Parathyroid adenoma (tissue), 2 donors: ENCODE measurements around the gene TSC22D1.

Experiments
- H2AFZ ChIP-seq: fragments of 300-600 bp; sonication (generic); one replicate; pipeline ENCODE4 v1.7.0; 2017; ENCODE audit warnings: antibody characterized with exemption, mild to moderate bottlenecking
- H3K27ac ChIP-seq: fragments of 300-600 bp; sonication (generic); one replicate; pipeline ENCODE4 v1.7.0; 2017
- H3K27me3 ChIP-seq: fragments of 300-600 bp; sonication (generic); one replicate; pipeline ENCODE4 v1.7.0; 2017; ENCODE audit warnings: low read length; ENCODE audit not compliant: control insufficient read depth, insufficient read depth
- H3K36me3 ChIP-seq: fragments of 300-600 bp; sonication (generic); one replicate; pipeline ENCODE4 v1.7.0; 2017; ENCODE audit warnings: low read length; ENCODE audit not compliant: control insufficient read depth, insufficient read depth
- H3K4me1 ChIP-seq: fragments of 300-600 bp; sonication (generic); one replicate; pipeline ENCODE4 v1.7.0; 2017; ENCODE audit warnings: control low read depth
- H3K4me2 ChIP-seq: fragments of 300-600 bp; sonication (generic); one replicate; pipeline ENCODE4 v1.7.0; 2017; ENCODE audit warnings: low read length
- H3K4me3 ChIP-seq: fragments of 300-600 bp; sonication (generic); one replicate; pipeline ENCODE4 v1.7.0; 2017; ENCODE audit warnings: low read depth, low read length
- H3K79me2 ChIP-seq: fragments of 300-600 bp; sonication (generic); one replicate; pipeline ENCODE4 v1.7.0; 2017; ENCODE audit warnings: control low read depth
- H3K9ac ChIP-seq: fragments of 300-600 bp; sonication (generic); one replicate; pipeline ENCODE4 v1.7.0; 2017; ENCODE audit warnings: mild to moderate bottlenecking
- H3K9me3 ChIP-seq: fragments of 300-600 bp; sonication (generic); one replicate; pipeline ENCODE4 v1.7.0; 2017; ENCODE audit warnings: low read length; ENCODE audit not compliant: control insufficient read depth
- TF ChIP-seq, protein P1 (sequence below): fragments of 300-600 bp; sonication (generic); IDR thresholded peaks from one replicate; pipeline ENCODE4 v1.7.0; 2017; ENCODE audit warnings: antibody characterized with exemption, mild to moderate bottlenecking
- donor health status: primary hyperparathyroidism.

The TSC22D1 gene

DNA sequence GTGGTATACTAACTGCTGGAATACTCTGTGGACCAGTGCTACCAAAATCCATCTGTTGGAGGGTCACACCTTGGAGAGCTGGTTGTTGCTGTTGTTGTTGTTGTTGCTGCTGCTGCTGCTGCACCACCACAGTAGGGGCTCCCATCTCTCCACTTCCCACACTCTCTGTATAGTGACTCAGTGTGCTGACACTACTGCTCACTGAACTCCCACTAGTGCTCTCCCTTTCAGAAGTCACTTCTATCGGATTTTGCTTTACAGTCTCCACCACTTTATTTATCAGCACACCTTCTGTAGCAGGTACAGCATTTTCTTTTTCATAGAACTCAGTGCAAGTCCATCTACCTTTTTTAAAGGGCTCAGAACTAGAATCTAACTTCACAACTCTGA, 1.7 kb downstream of the TSC22D1 start:
- Histone ChIP-seq H3K4me3 (peak overlapping the region; percentile 33), H3K4me2 (peak overlapping the region; percentile 99), H3K27ac (no peak overlapping the region), H2AFZ (no peak overlapping the region), H3K9ac (no peak overlapping the region), H3K9me3 (no peaks in the 10 kb centered on the region), H3K4me1 (peaks cover 5% of the 10 kb centered on the region), H3K27me3 (no peaks in the 10 kb centered on the region), H3K36me3 (no peaks in the 10 kb centered on the region), H3K79me2 (peaks cover 16% of the 10 kb centered on the region)
- TF ChIP-seq, protein P1, sequence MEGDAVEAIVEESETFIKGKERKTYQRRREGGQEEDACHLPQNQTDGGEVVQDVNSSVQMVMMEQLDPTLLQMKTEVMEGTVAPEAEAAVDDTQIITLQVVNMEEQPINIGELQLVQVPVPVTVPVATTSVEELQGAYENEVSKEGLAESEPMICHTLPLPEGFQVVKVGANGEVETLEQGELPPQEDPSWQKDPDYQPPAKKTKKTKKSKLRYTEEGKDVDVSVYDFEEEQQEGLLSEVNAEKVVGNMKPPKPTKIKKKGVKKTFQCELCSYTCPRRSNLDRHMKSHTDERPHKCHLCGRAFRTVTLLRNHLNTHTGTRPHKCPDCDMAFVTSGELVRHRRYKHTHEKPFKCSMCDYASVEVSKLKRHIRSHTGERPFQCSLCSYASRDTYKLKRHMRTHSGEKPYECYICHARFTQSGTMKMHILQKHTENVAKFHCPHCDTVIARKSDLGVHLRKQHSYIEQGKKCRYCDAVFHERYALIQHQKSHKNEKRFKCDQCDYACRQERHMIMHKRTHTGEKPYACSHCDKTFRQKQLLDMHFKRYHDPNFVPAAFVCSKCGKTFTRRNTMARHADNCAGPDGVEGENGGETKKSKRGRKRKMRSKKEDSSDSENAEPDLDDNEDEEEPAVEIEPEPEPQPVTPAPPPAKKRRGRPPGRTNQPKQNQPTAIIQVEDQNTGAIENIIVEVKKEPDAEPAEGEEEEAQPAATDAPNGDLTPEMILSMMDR: no peak

DNA sequence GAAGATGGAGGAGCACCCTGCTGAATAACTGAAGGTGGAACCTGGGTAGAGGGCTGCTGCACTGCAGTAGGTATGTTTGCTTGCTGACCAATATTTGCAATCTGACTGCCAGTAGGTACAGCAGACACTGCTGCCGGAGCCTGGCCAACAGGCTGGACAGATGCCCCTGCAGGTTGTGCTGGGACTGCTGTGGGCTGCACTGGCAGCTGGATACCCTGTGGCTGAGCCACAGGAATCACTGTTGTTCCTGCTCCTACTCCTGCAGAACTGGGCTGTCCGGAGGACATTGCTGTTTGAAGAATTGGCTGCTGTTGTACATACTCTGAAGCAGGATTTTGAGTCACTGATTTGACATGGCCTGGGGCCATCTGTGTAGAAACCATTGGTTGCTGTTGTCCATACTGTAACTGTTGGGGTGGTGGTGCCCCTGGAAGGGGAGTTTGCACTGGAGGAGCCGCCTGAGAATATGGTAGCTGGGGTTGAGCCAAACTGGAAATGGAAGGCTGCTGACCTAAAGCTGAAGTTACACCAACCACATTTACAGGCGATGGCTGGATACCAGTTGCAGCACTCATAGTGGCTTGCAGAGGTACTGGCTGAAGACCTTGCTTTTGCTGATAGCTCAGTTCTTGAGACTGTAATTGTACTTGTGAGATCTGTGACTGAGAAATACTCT, 2.2 kb downstream of the TSC22D1 start:
- TF ChIP-seq, protein P1: peak; percentile 21
- Histone ChIP-seq H3K9ac (no peak overlapping the region), H3K4me3 (peak overlapping the region; percentile 33), H3K4me1 (peaks cover 5% of the 10 kb centered on the region), H3K9me3 (no peaks in the 10 kb centered on the region), H3K4me2 (peak overlapping the region; percentile 99), H3K79me2 (peaks cover 16% of the 10 kb centered on the region), H3K27ac (no peak overlapping the region), H2AFZ (no peak overlapping the region), H3K27me3 (no peaks in the 10 kb centered on the region), H3K36me3 (no peaks in the 10 kb centered on the region)

DNA sequence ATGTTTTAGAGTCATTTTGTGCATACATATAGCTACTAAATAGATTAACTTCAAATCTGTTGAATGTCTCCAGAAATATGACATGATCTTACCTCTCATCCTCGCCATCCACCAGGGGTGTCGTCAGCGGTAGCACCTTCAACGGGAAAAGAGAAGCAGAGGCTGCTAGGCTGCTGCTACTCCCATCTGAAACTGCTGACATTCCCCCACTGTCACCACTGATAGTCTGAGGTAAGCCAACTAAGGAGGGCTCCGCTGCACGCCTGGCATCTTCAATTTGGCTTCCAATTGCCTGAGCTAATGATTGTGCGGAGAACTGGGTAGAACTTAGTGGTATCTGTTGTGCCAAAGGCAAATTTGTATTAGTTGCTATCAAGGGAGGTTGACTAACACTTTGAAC, 3.1 kb downstream of the TSC22D1 start:
- Histone ChIP-seq H3K27ac (no peak overlapping the region), H3K4me2 (peak overlapping the region; percentile 99), H3K4me3 (peak overlapping the region; percentile 33), H3K4me1 (peaks cover 5% of the 10 kb centered on the region), H3K27me3 (no peaks in the 10 kb centered on the region), H3K9me3 (no peaks in the 10 kb centered on the region), H2AFZ (no peak overlapping the region), H3K36me3 (no peaks in the 10 kb centered on the region), H3K9ac (no peak overlapping the region), H3K79me2 (peaks cover 16% of the 10 kb centered on the region)
- TF ChIP-seq, protein P1: no peak

DNA sequence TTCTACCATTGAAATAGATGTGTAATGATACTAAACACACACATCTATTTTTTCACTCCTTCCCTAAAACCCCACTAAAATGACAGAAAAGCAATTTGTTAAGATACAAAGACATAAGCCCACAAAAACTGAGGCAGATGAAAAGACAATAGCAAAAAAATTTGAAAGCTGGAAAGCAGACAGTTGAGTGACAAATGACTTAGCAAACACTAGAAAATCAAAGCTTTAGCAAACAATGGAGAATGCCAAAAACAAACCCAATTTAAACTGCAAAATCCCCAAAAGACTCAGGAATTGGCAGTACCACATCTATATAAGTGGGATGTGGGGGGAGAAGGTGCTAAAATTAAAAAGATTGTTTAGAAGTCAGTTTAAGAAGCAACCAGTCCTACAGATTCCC, 9.5 kb downstream of the TSC22D1 start:
- no peaks in the 10 kb centered on the region for H3K9me3 ChIP-seq
- H3K9ac ChIP-seq: no peak overlapping the region
- H3K4me2 ChIP-seq: no peak overlapping the region
- no peaks in the 10 kb centered on the region for H3K27me3 ChIP-seq
- no peaks in the 10 kb centered on the region for H3K36me3 ChIP-seq
- peaks cover 17% of the 10 kb centered on the region for H3K79me2 ChIP-seq
- no peak overlapping the region for H2AFZ ChIP-seq
- TF ChIP-seq, protein P1: no peak
- no peak overlapping the region for H3K27ac ChIP-seq
- H3K4me1 ChIP-seq: no peaks in the 10 kb centered on the region
- no peak overlapping the region for H3K4me3 ChIP-seq

DNA sequence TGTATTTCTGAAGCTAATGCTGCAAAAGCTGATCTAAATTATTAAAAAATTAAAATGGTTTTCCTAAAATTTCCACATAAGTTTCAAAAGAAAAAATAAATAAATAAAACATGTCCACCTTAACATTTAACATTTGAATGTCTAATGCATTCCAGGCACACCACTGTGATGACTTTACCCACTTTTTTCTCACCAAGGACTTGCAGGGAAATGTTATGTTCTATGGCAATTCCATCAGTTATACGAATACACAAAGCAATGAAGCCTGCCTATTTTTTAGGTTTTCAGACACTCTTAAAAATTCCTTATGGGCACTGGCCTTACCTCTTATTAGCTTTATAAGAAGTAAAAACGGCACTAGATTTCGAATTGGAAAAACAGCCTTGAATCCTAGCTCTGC, 10.2 kb downstream of the TSC22D1 start:
- Histone ChIP-seq H3K27ac (no peak overlapping the region), H2AFZ (no peak overlapping the region), H3K4me3 (no peak overlapping the region), H3K27me3 (no peaks in the 10 kb centered on the region), H3K79me2 (peaks cover 19% of the 10 kb centered on the region), H3K4me1 (no peaks in the 10 kb centered on the region), H3K9me3 (no peaks in the 10 kb centered on the region), H3K36me3 (no peaks in the 10 kb centered on the region), H3K4me2 (no peak overlapping the region), H3K9ac (no peak overlapping the region)
- TF ChIP-seq, protein P1: no peak
